HCT116 (cell line): Measurements from ENCODE around the gene ITIH5.

Source experiments
- CTCF ChIP-seq, 3 experiments: fragments of 200-600 bp in 1 of 3; sonication (generic) in 1 of 3; IDR thresholded peaks in 2 of 3; conservative IDR thresholded peaks in 1 of 3; 2 replicates each; pipeline ENCODE4 v1.5.1; 2012 to 2017; ENCODE audit warnings: low read depth in 2 of 3, low read length in 2 of 3, antibody characterized with exemption in 1 of 3, borderline replicate concordance in 1 of 3, control low read depth in 1 of 3, mild to moderate bottlenecking in 1 of 3, mixed read lengths in 1 of 3, mixed run types in 1 of 3, moderate library complexity in 1 of 3; ENCODE audit not compliant: insufficient read depth in 1 of 3
- EZH2 ChIP-seq: fragments of 200-600 bp; sonication (generic); IDR thresholded peaks from 2 replicates; pipeline ENCODE4 v1.6.1; 2017; ENCODE audit warnings: antibody characterized with exemption, mixed run types
- MAX ChIP-seq: IDR thresholded peaks from 2 replicates; pipeline ENCODE4 v1.6.1; 2012
- REST ChIP-seq: IDR thresholded peaks from 2 replicates; pipeline ENCODE4 v1.6.1; 2012; ENCODE audit warnings: low read depth
- SIN3A ChIP-seq: IDR thresholded peaks from 2 replicates; pipeline ENCODE4 v1.6.1; 2012; ENCODE audit warnings: low read depth
- TCF7L2 ChIP-seq: IDR thresholded peaks from 2 replicates; pipeline ENCODE4 v1.7.0; 2011; ENCODE audit warnings: borderline replicate concordance, inconsistent platforms; ENCODE audit not compliant: insufficient read depth, insufficient read length; ENCODE audit errors: extremely low read depth
- ZBTB33 ChIP-seq: IDR thresholded peaks from 2 replicates; pipeline ENCODE4 v1.6.1; 2011; ENCODE audit warnings: mild to moderate bottlenecking, low read length, moderate library complexity; ENCODE audit not compliant: insufficient replicate concordance; ENCODE audit errors: extremely low read depth

GRCh38 chr10:7610651-7611389 lies 55.9 kb downstream of the ITIH5 start:
- TF ChIP-seq CTCF (IDR thresholded peaks at IDR 0.05 in 2 of 3, conservative IDR thresholded peaks at IDR 0.05 in 1 of 3; ENCODE audit: borderline replicate concordance in 1 of 3, insufficient read depth in 1 of 3, low read depth in 2 of 3, low read length in 2 of 3) = no peak
- TF ChIP-seq MAX = peak; percentile 51
- no peak for TF ChIP-seq TCF7L2
- no peak for TF ChIP-seq ZBTB33
- TF ChIP-seq SIN3A = no peak
- TF ChIP-seq EZH2 = no peak
- no peak for TF ChIP-seq REST
